ENCODE results near the gene SND1. TPM values are rescaled to one million over a fixed set of nuclear protein-coding genes. Genes with fewer than 3 reads are reported as not detected.

The SND1 gene
- total RNA-seq, 5 donors from 2014 or later (not counting 1 experiment from before 2014, with no cell fraction given) = 137 to 187 (median 154) TPM

DNA sequence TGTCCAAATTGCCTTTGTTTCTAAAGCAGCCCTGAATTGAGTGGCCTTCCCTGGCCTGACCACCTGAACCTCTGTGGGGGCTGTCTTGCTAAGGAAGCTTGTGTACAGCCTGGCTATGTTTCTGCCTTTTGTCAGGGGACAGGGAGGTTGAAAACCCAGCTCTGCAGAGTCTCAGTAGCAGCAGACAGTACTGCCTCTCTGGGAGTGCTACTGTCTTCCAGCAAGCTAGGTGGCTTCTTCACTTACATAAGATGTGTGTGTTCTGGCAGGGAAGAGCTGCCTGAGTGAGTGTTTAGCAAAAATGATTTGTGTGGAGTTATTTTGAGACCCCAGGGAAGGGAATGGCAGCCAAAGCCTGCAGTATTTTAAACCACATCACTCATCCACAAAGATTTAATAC lies 321.8 kb downstream of the SND1 start:
- no peaks in the 10 kb centered on the region for H3K4me1 ChIP-seq (ENCODE audit: control insufficient read depth in 1 of 2, extremely low read depth in 1 of 2, insufficient read depth in 2 of 2, low read length in 2 of 2)
- ChIA-PET POLR2A (no interaction called here), CTCF (no interaction called here)
- Mint-ChIP-seq H3K4me1 (peaks cover 0 to 6% (median 2%) of the 10 kb centered on the region in 3 donors), H3K4me3 (no peak overlapping the region), H3K27ac (no peak overlapping the region), H3K36me3 (peaks cover 67% of the 10 kb centered on the region), H3K9me3 (peaks cover 9 to 16% (median 12%) of the 10 kb centered on the region in 3 donors), H3K27me3 (no peaks in the 10 kb centered on the region)
- no peak overlapping the region for H3K4me3 ChIP-seq (ENCODE audit: control insufficient read depth in 1 of 2, extremely low read depth in 1 of 2, low read length in 1 of 2)
- no peaks in the 10 kb centered on the region for H3K9me3 ChIP-seq
- DNase-seq (no peak), ATAC-seq (replicated peaks in 1 of 4) (no peak)
- H3K27ac ChIP-seq (ENCODE audit: low read length) = no peak overlapping the region
- no peaks in the 10 kb centered on the region for H3K27me3 ChIP-seq (replicated peaks in 1 of 2; ENCODE audit: control insufficient read depth in 2 of 2, extremely low read depth in 1 of 2, insufficient read depth in 2 of 2, low read length in 1 of 2)
- H3K36me3 ChIP-seq (ENCODE audit: control insufficient read depth in 2 of 2, extremely low read depth in 1 of 2, insufficient read depth in 1 of 2, low read length in 1 of 2) = peaks cover 0 to 15% of the 10 kb centered on the region in 2 donors

- H3K4me1 Mint-ChIP-seq = peaks cover 5 to 12% (median 6%) of the 10 kb centered on the region in 3 donors
- 90% methylated on average over 2 of the region's 5 CpGs for WGBS (ENCODE audit: insufficient coverage)
- H3K27me3 ChIP-seq (replicated peaks in 1 of 2; ENCODE audit: control insufficient read depth in 2 of 2, extremely low read depth in 1 of 2, insufficient read depth in 2 of 2, low read length in 1 of 2) = no peaks in the 10 kb centered on the region
- CTCF ChIA-PET = no interaction called here
- no peak overlapping the region for H3K4me3 ChIP-seq (ENCODE audit: control insufficient read depth in 1 of 2, extremely low read depth in 1 of 2, low read length in 1 of 2)
- H3K27me3 Mint-ChIP-seq = no peaks in the 10 kb centered on the region
- H3K9me3 Mint-ChIP-seq = peaks cover 13 to 23% (median 19%) of the 10 kb centered on the region in 3 donors
- H3K36me3 ChIP-seq (ENCODE audit: control insufficient read depth in 2 of 2, extremely low read depth in 1 of 2, insufficient read depth in 1 of 2, low read length in 1 of 2) = peaks cover 0 to 15% of the 10 kb centered on the region in 2 donors
- ATAC-seq (replicated peaks in 1 of 4) (no peak), DNase-seq (no peak)
- H3K27ac ChIP-seq (ENCODE audit: low read length) = no peak overlapping the region
- H3K9me3 ChIP-seq = no peaks in the 10 kb centered on the region
- no peaks in the 10 kb centered on the region for H3K4me1 ChIP-seq (ENCODE audit: control insufficient read depth in 1 of 2, extremely low read depth in 1 of 2, insufficient read depth in 2 of 2, low read length in 2 of 2)
- H3K36me3 Mint-ChIP-seq = peaks cover 74% of the 10 kb centered on the region
- POLR2A ChIA-PET = no interaction called here
- no peak overlapping the region for H3K27ac Mint-ChIP-seq
- H3K4me3 Mint-ChIP-seq = no peak overlapping the region
These were observed 322.5 kb downstream of the SND1 start for GRCh38 chr7:127974446-127975035.

- WGBS (ENCODE audit: insufficient coverage) = 100% methylated on average over 3 of the region's 6 CpGs
- ChIA-PET POLR2A (no interaction called here), CTCF (interaction anchor here in 1 of 2 donors (0.6 kb wide), 1 partner anchor 215 kb away, joined by 5 read pairs; no protein-coding TSS in a partner anchor)
- Mint-ChIP-seq H3K9me3 (peaks cover 13 to 24% (median 19%) of the 10 kb centered on the region in 3 donors), H3K4me1 (peaks cover 12 to 15% (median 14%) of the 10 kb centered on the region in 3 donors), H3K27ac (no peak overlapping the region), H3K36me3 (peaks cover 67% of the 10 kb centered on the region), H3K27me3 (no peaks in the 10 kb centered on the region), H3K4me3 (no peak overlapping the region)
- peaks cover 0 to 15% of the 10 kb centered on the region in 2 donors for H3K36me3 ChIP-seq (ENCODE audit: control insufficient read depth in 2 of 2, extremely low read depth in 1 of 2, insufficient read depth in 1 of 2, low read length in 1 of 2)
- DNase-seq (no peak), ATAC-seq (replicated peaks in 1 of 4) (no peak)
- H3K27me3 ChIP-seq (replicated peaks in 1 of 2; ENCODE audit: control insufficient read depth in 2 of 2, extremely low read depth in 1 of 2, insufficient read depth in 2 of 2, low read length in 1 of 2) = no peaks in the 10 kb centered on the region
- no peaks in the 10 kb centered on the region for H3K4me1 ChIP-seq (ENCODE audit: control insufficient read depth in 1 of 2, extremely low read depth in 1 of 2, insufficient read depth in 2 of 2, low read length in 2 of 2)
- no peak overlapping the region for H3K27ac ChIP-seq (ENCODE audit: low read length)
- H3K4me3 ChIP-seq (ENCODE audit: control insufficient read depth in 1 of 2, extremely low read depth in 1 of 2, low read length in 1 of 2) = no peak overlapping the region
- no peaks in the 10 kb centered on the region for H3K9me3 ChIP-seq
These were observed 324.2 kb downstream of the SND1 start for GRCh38 chr7:127976056-127976737.

DNA sequence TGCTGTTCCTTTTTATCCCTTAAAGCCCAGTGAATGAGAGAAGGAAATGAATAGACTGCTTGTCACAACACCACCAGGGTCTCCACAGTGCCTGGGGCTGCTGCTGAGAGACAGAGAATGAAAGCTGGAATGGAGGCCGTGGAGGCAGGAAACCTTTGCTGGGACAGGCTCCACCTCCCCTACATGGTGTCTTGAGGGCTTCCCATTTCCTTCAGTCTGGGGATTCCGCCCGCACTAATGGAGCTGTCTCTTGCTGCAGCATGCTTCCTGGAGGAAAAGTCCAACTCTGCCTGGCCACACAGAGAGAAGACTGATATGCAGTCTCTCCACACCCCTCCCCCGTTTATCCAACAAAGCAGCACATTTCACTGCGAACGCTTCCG lies 324.7 kb downstream of the SND1 start:
- peaks cover 0 to 15% of the 10 kb centered on the region in 2 donors for H3K36me3 ChIP-seq (ENCODE audit: control insufficient read depth in 2 of 2, extremely low read depth in 1 of 2, insufficient read depth in 1 of 2, low read length in 1 of 2)
- Mint-ChIP-seq H3K4me3 (no peak overlapping the region), H3K27me3 (no peaks in the 10 kb centered on the region), H3K9me3 (peaks cover 13 to 24% (median 19%) of the 10 kb centered on the region in 3 donors), H3K27ac (no peak overlapping the region), H3K36me3 (peaks cover 67% of the 10 kb centered on the region), H3K4me1 (peaks cover 18 to 20% (median 19%) of the 10 kb centered on the region in 3 donors)
- POLR2A ChIA-PET = no interaction called here
- H3K27ac ChIP-seq (ENCODE audit: low read length) = no peak overlapping the region
- CTCF ChIA-PET = interaction anchor here in 1 of 2 donors (0.6 kb wide), 1 partner anchor 214 kb away, joined by 5 read pairs; no protein-coding TSS in a partner anchor
- no peak for DNase-seq
- no CpG with 5 or more reads among the region's 7 CpGs for WGBS (ENCODE audit: insufficient coverage)
- H3K27me3 ChIP-seq (replicated peaks in 1 of 2; ENCODE audit: control insufficient read depth in 2 of 2, extremely low read depth in 1 of 2, insufficient read depth in 2 of 2, low read length in 1 of 2) = no peaks in the 10 kb centered on the region
- no peak for ATAC-seq (replicated peaks in 1 of 4)
- no peak overlapping the region for H3K4me3 ChIP-seq (ENCODE audit: control insufficient read depth in 1 of 2, extremely low read depth in 1 of 2, low read length in 1 of 2)
- H3K4me1 ChIP-seq (ENCODE audit: control insufficient read depth in 1 of 2, extremely low read depth in 1 of 2, insufficient read depth in 2 of 2, low read length in 2 of 2) = peaks cover 0 to 2% of the 10 kb centered on the region in 2 experiments
- H3K9me3 ChIP-seq = no peaks in the 10 kb centered on the region

- H3K9me3 ChIP-seq = no peaks in the 10 kb centered on the region
- no peak overlapping the region for H3K27ac Mint-ChIP-seq
- H3K27ac ChIP-seq (ENCODE audit: low read length) = no peak overlapping the region
- no peaks in the 10 kb centered on the region for H3K27me3 ChIP-seq (replicated peaks in 1 of 2; ENCODE audit: control insufficient read depth in 2 of 2, extremely low read depth in 1 of 2, insufficient read depth in 2 of 2, low read length in 1 of 2)
- WGBS (ENCODE audit: insufficient coverage) = no CpG with 5 or more reads among the region's 4 CpGs
- peaks cover 0 to 8% of the 10 kb centered on the region in 2 experiments for H3K4me1 ChIP-seq (ENCODE audit: control insufficient read depth in 1 of 2, extremely low read depth in 1 of 2, insufficient read depth in 2 of 2, low read length in 2 of 2)
- peaks cover 13 to 24% (median 19%) of the 10 kb centered on the region in 3 donors for H3K9me3 Mint-ChIP-seq
- H3K27me3 Mint-ChIP-seq = no peaks in the 10 kb centered on the region
- H3K4me3 Mint-ChIP-seq = no peak overlapping the region
- peaks cover 64% of the 10 kb centered on the region for H3K36me3 Mint-ChIP-seq
- ATAC-seq (replicated peaks in 1 of 4) (no peak), DNase-seq (no peak)
- H3K36me3 ChIP-seq (ENCODE audit: control insufficient read depth in 2 of 2, extremely low read depth in 1 of 2, insufficient read depth in 1 of 2, low read length in 1 of 2) = peaks cover 0 to 15% of the 10 kb centered on the region in 2 donors
- CTCF ChIA-PET = no interaction called here
- POLR2A ChIA-PET = no interaction called here
- H3K4me1 Mint-ChIP-seq = peaks cover 21 to 30% (median 28%) of the 10 kb centered on the region in 3 donors
- H3K4me3 ChIP-seq (ENCODE audit: control insufficient read depth in 1 of 2, extremely low read depth in 1 of 2, low read length in 1 of 2) = no peak overlapping the region
These were observed 326.4 kb downstream of the SND1 start for GRCh38 chr7:127978421-127978820.

GRCh38 chr7:127979113-127979727 lies 327.2 kb downstream of the SND1 start:
- Histone ChIP-seq H3K27ac (ENCODE audit: low read length) (no peak overlapping the region), H3K4me1 (ENCODE audit: control insufficient read depth in 1 of 2, extremely low read depth in 1 of 2, insufficient read depth in 2 of 2, low read length in 2 of 2) (peaks cover 0 to 8% of the 10 kb centered on the region in 2 experiments), H3K4me3 (ENCODE audit: control insufficient read depth in 1 of 2, extremely low read depth in 1 of 2, low read length in 1 of 2) (no peak overlapping the region), H3K9me3 (no peaks in the 10 kb centered on the region), H3K27me3 (replicated peaks in 1 of 2; ENCODE audit: control insufficient read depth in 2 of 2, extremely low read depth in 1 of 2, insufficient read depth in 2 of 2, low read length in 1 of 2) (no peaks in the 10 kb centered on the region), H3K36me3 (ENCODE audit: control insufficient read depth in 2 of 2, extremely low read depth in 1 of 2, insufficient read depth in 1 of 2, low read length in 1 of 2) (peaks cover 0 to 15% of the 10 kb centered on the region in 2 donors)
- H3K4me1 Mint-ChIP-seq = peaks cover 21 to 31% (median 30%) of the 10 kb centered on the region in 3 donors
- peaks cover 13 to 24% (median 19%) of the 10 kb centered on the region in 3 donors for H3K9me3 Mint-ChIP-seq
- DNase-seq (no peak), ATAC-seq (replicated peaks in 1 of 4) (no peak)
- ChIA-PET POLR2A (interaction anchor here in 1 of 2 donors (0.8 kb wide), 1 partner anchor 9 kb away, joined by 3 read pairs; no protein-coding TSS in a partner anchor), CTCF (no interaction called here)
- H3K36me3 Mint-ChIP-seq = peaks cover 62% of the 10 kb centered on the region
- H3K27me3 Mint-ChIP-seq = no peaks in the 10 kb centered on the region
- H3K4me3 Mint-ChIP-seq = no peak overlapping the region
- 99% methylated on average over 8 of the region's 9 CpGs for WGBS (ENCODE audit: insufficient coverage)
- no peak overlapping the region for H3K27ac Mint-ChIP-seq

All from T-cell (primary cell).